ENCODE results near the gene EREG. TPM values are rescaled to one million over a fixed set of nuclear protein-coding genes. Genes with fewer than 3 reads are reported as not detected.

Gene EREG, protein sequence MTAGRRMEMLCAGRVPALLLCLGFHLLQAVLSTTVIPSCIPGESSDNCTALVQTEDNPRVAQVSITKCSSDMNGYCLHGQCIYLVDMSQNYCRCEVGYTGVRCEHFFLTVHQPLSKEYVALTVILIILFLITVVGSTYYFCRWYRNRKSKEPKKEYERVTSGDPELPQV
- total RNA-seq, result 0.58 and 0.89 TPM in 2 replicates

GRCh38 chr4:74364652-74365491, at the start of gene EREG:
TSS of gene EREG (plus strand) at chr4:74365145. CDS start at chr4:74365309, 164 bp downstream.

Other genes starting within 250 kb of the EREG start
- 4.6 and 6.3 TPM in 2 replicates for gene MTHFD2L, start 207.0 kb upstream of the EREG start, total RNA-seq
- not detected in 2 replicates for gene EPGN, start 56.7 kb upstream of the EREG start, total RNA-seq
- 0.71 and 3.7 TPM in 2 replicates for gene AREG, start 80.0 kb downstream of the EREG start, total RNA-seq